Activated T-helper 17 cell treated with anti-CD3 and anti-CD28 coated beads, Interleukin-2, amount 50 U/mL, for 72 hours (primary cell): Measurements from ENCODE around the gene ANKH. TPM values are rescaled to one million over a fixed set of nuclear protein-coding genes. Genes with fewer than 3 reads are reported as not detected.
"Not testable (repeated sequence)": the region's sequence is repeated elsewhere in the genome, so short reads cannot be mapped to it uniquely, and the experiment has no call there.

Experiments used
- ATAC-seq: fragments of 150-1000 bp; cut with Tn5 transposase; replicated peaks from 2 replicates; pipeline ENCODE4 v1.10.0; 2021; ENCODE audit warnings: mild to moderate bottlenecking, moderate library complexity
- H3K27ac Mint-ChIP-seq: one replicate; pipeline ENCODE4 v1.8.0; 2022; ENCODE audit warnings: mixed read lengths
- H3K27me3 Mint-ChIP-seq: one replicate; pipeline ENCODE4 v1.8.0; 2022; ENCODE audit warnings: mixed read lengths
- H3K36me3 Mint-ChIP-seq: one replicate; pipeline ENCODE4 v1.8.0; 2022; ENCODE audit warnings: low read depth, mild to moderate bottlenecking, mixed read lengths
- H3K4me1 Mint-ChIP-seq: one replicate; pipeline ENCODE4 v1.8.0; 2022; ENCODE audit warnings: mixed read lengths
- H3K4me3 Mint-ChIP-seq: one replicate; pipeline ENCODE4 v1.8.0; 2022; ENCODE audit warnings: mild to moderate bottlenecking, mixed read lengths
- H3K9me3 Mint-ChIP-seq: one replicate; pipeline ENCODE4 v1.8.0; 2022; ENCODE audit warnings: mixed read lengths
- total RNA-seq, 2 donors: library from RNA; stranded (reverse); gene quantifications; one replicate each; pipeline ENCODE4 v1.2.3, GENCODE V29; 2022

Gene ANKH
- total RNA-seq, 2 donors from 2014 or later = 101 to 193 TPM

- Mint-ChIP-seq H3K27me3 (no peaks in the 10 kb centered on the region), H3K4me3 (no peak overlapping the region), H3K36me3 (peaks cover 25% of the 10 kb centered on the region), H3K4me1 (no peaks in the 10 kb centered on the region), H3K27ac (no peak overlapping the region), H3K9me3 (no peaks in the 10 kb centered on the region)
- no peak for ATAC-seq
These were observed 36.7 kb downstream of the ANKH start for GRCh38 chr5:14834584-14835550.

GRCh38 chr5:14834062-14834461 is 37.5 kb downstream of the ANKH start:
- Mint-ChIP-seq H3K27ac (peak overlapping the region; percentile 74), H3K27me3 (no peaks in the 10 kb centered on the region), H3K9me3 (no peaks in the 10 kb centered on the region), H3K36me3 (peaks cover 22% of the 10 kb centered on the region), H3K4me1 (no peaks in the 10 kb centered on the region), H3K4me3 (no peak overlapping the region)
- no peak for ATAC-seq

- no peak for ATAC-seq
- H3K27me3 Mint-ChIP-seq = no peaks in the 10 kb centered on the region
- no peaks in the 10 kb centered on the region for H3K9me3 Mint-ChIP-seq
- peaks cover 9% of the 10 kb centered on the region for H3K36me3 Mint-ChIP-seq
- H3K4me3 Mint-ChIP-seq = no peak overlapping the region
- H3K4me1 Mint-ChIP-seq = peaks cover 6% of the 10 kb centered on the region
- no peak overlapping the region for H3K27ac Mint-ChIP-seq
These were observed 40.6 kb downstream of the ANKH start for GRCh38 chr5:14831006-14831338.

- peaks cover 6% of the 10 kb centered on the region for H3K4me1 Mint-ChIP-seq
These were observed 41.2 kb downstream of the ANKH start for GRCh38 chr5:14830210-14831005.

GRCh38 chr5:14829396-14829795 is 42.2 kb downstream of the ANKH start:
- no peaks in the 10 kb centered on the region for H3K9me3 Mint-ChIP-seq
- H3K4me1 Mint-ChIP-seq = peaks cover 6% of the 10 kb centered on the region
- no peaks in the 10 kb centered on the region for H3K27me3 Mint-ChIP-seq
- no peak overlapping the region for H3K27ac Mint-ChIP-seq
- H3K36me3 Mint-ChIP-seq = peaks cover 9% of the 10 kb centered on the region
- H3K4me3 Mint-ChIP-seq = no peak overlapping the region
- no peak for ATAC-seq

More at GRCh38 chr5:14830210-14831005, 41.2 kb downstream of the ANKH start:
- Mint-ChIP-seq H3K27me3 (no peaks in the 10 kb centered on the region), H3K9me3 (no peaks in the 10 kb centered on the region), H3K27ac (no peak overlapping the region), H3K36me3 (peaks cover 9% of the 10 kb centered on the region), H3K4me3 (no peak overlapping the region)
- ATAC-seq = no peak

- no peak overlapping the region for H3K4me3 Mint-ChIP-seq
- H3K9me3 Mint-ChIP-seq = no peaks in the 10 kb centered on the region
- no peak for ATAC-seq
- peaks cover 9% of the 10 kb centered on the region for H3K36me3 Mint-ChIP-seq
- no peak overlapping the region for H3K27ac Mint-ChIP-seq
- H3K4me1 Mint-ChIP-seq = peaks cover 6% of the 10 kb centered on the region
- no peaks in the 10 kb centered on the region for H3K27me3 Mint-ChIP-seq
These were observed 44.9 kb downstream of the ANKH start for GRCh38 chr5:14826714-14827113.

GRCh38 chr5:14825977-14826376 is 45.6 kb downstream of the ANKH start:
- no peak overlapping the region for H3K27ac Mint-ChIP-seq
- peaks cover 9% of the 10 kb centered on the region for H3K36me3 Mint-ChIP-seq
- H3K4me1 Mint-ChIP-seq = peaks cover 6% of the 10 kb centered on the region
- H3K27me3 Mint-ChIP-seq = no peaks in the 10 kb centered on the region
- H3K9me3 Mint-ChIP-seq = no peaks in the 10 kb centered on the region
- no peak for ATAC-seq
- no peak overlapping the region for H3K4me3 Mint-ChIP-seq

- no peak for ATAC-seq
- Mint-ChIP-seq H3K4me3 (no peak overlapping the region), H3K27ac (no peak overlapping the region), H3K4me1 (peaks cover 16% of the 10 kb centered on the region), H3K9me3 (no peaks in the 10 kb centered on the region), H3K36me3 (peaks cover 8% of the 10 kb centered on the region), H3K27me3 (no peaks in the 10 kb centered on the region)
These were observed 47.1 kb downstream of the ANKH start for GRCh38 chr5:14824499-14824898.

- Mint-ChIP-seq H3K4me3 (no peak overlapping the region), H3K36me3 (peaks cover 15% of the 10 kb centered on the region), H3K9me3 (no peaks in the 10 kb centered on the region), H3K4me1 (peaks cover 20% of the 10 kb centered on the region), H3K27me3 (no peaks in the 10 kb centered on the region), H3K27ac (no peak overlapping the region)
- no peak for ATAC-seq
These were observed 50.3 kb downstream of the ANKH start for GRCh38 chr5:14821100-14821845.

- Mint-ChIP-seq H3K27me3 (no peaks in the 10 kb centered on the region), H3K4me1 (peaks cover 20% of the 10 kb centered on the region), H3K9me3 (no peaks in the 10 kb centered on the region), H3K4me3 (peak overlapping the region; percentile 50), H3K36me3 (peaks cover 15% of the 10 kb centered on the region), H3K27ac (peak overlapping the region; percentile 83)
- peak; percentile 69 for ATAC-seq
These were observed 52.4 kb downstream of the ANKH start for GRCh38 chr5:14818931-14819790.

- H3K9me3 Mint-ChIP-seq, H3K27me3 Mint-ChIP-seq, ATAC-seq: not testable (repeated sequence)
- Mint-ChIP-seq H3K36me3 (peaks cover 15% of the 10 kb centered on the region), H3K4me3 (peak overlapping the region; percentile 40), H3K27ac (peak overlapping the region; percentile 83), H3K4me1 (peaks cover 28% of the 10 kb centered on the region)
These were observed 53.8 kb downstream of the ANKH start for GRCh38 chr5:14817762-14818136.

- Mint-ChIP-seq H3K27me3 (no peaks in the 10 kb centered on the region), H3K4me1 (peaks cover 28% of the 10 kb centered on the region), H3K9me3 (no peaks in the 10 kb centered on the region), H3K36me3 (peaks cover 15% of the 10 kb centered on the region), H3K4me3 (peak overlapping the region; percentile 40), H3K27ac (peak overlapping the region; percentile 83)
- ATAC-seq = peak; percentile 92
These were observed 54.4 kb downstream of the ANKH start for GRCh38 chr5:14816999-14817761.

- Mint-ChIP-seq H3K27ac (peak overlapping the region; percentile 83), H3K4me1 (peaks cover 28% of the 10 kb centered on the region), H3K36me3 (peaks cover 15% of the 10 kb centered on the region), H3K27me3 (no peaks in the 10 kb centered on the region), H3K4me3 (peak overlapping the region; percentile 40), H3K9me3 (no peaks in the 10 kb centered on the region)
- peak; percentile 13 for ATAC-seq
These were observed 55.1 kb downstream of the ANKH start for GRCh38 chr5:14816374-14816998.
